GM10847 (cell line): ENCODE data around the gene RAB5IF.
A peak's percentile ranks its signal among the peaks of the same experiment; 100 is the strongest.

Source experiments
- POLR2A ChIP-seq: IDR thresholded peaks from 2 replicates; pipeline ENCODE4 v1.6.1; 2011; ENCODE audit not compliant: insufficient read length; ENCODE audit errors: extremely low read depth

RAB5IF gene, protein sequence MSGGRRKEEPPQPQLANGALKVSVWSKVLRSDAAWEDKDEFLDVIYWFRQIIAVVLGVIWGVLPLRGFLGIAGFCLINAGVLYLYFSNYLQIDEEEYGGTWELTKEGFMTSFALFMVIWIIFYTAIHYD

DNA sequence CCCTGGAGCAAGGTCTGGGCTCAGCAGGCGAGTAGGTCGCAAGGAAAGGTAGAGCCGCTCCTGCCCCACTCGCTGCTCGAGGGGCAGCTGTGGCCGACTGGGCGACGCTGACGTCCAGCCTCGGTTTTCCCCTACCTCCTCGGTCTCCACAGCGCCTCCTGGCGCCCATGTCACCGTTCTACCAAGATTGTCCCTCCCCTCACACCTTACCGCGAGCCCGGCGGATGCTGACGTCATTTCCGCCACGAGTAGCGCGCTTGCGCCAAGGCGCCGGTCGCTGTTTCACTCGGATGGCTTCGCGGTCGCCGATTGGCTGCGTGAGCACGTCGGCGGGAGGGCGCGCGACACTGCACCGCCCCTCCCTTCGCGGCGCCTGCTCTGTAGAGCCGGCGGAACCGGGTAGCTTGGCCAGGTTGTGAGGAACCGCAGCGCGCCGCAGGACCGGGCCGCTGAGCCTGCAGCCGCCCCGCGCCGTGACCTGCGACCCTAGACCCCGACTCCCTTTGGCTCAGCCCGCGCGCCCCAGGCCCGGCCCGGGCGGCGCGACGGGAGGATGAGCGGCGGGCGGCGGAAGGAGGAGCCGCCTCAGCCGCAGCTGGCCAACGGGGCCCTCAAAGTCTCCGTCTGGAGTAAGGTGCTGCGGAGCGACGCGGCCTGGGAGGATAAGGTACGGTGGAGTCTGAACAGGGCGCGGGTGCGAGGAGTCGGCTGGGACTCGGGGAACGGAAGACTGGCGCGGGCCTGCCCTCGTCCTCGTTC, at the start of gene RAB5IF:
TSS of gene RAB5IF (plus strand) at position 381 of the 759 bp plus-strand sequence. CDS start at position 554, 173 bp downstream.
- peak; percentile 77 for TF ChIP-seq POLR2A

DNA sequence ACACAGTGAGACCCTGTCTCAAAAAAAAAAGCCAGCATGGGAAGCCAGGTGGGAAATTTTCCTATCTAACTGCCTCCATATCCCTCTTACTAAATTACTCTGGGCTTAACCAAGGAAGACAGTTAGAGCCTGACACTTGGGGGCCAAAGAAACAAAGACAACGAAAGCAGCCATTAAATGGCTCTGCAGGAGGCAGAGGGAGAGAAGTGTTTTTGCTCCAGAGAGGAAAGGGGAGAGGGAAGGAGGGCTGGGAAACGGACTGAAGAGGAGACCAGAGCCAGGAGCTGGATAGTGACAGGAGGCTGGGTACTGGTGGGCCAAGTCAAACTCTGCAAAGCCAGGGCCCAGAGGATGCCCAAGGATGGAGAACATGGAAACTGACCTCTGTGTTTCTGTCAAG, 42.9 kb upstream of the RAB5IF start:
- TF ChIP-seq POLR2A = no peak

DNA sequence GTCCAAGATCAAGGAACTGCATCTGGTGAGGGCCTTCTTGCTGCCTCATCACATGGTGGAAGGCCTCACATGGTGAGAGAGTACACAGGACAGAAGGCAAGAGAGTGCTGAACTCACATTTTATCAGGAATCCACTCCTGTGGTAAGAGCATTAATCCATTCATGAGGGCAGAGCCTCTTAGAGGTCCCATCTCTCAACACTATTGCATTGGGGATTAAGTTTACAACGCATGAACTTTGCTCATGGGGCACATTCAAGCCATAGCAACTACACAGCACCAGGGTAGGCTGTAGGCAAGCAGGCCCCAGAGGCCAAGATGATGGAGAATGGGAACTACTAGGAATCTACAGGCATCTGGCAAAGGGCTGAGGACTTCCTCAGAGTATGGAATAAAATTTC, 42.2 kb upstream of the RAB5IF start:
- TF ChIP-seq POLR2A = no peak

DNA sequence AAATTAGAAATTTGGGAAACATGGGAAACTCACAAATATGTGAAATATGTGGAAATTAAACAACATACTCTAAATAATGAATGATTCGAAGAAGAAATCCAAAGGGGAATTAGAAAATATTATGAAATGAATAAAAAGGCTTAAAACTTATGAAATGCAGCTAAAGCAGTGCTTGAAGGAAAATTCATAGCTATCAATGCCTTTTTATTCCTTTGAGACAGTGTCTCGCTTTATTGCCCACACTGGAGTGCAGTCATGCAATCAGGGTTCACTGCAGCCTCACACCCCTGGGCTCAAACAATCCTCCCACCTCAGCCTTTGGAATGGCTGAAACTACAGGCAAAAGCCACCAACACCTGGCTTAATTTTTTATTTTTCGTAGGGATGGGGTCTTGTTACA, 40.1 kb upstream of the RAB5IF start:
- no peak for TF ChIP-seq POLR2A

DNA sequence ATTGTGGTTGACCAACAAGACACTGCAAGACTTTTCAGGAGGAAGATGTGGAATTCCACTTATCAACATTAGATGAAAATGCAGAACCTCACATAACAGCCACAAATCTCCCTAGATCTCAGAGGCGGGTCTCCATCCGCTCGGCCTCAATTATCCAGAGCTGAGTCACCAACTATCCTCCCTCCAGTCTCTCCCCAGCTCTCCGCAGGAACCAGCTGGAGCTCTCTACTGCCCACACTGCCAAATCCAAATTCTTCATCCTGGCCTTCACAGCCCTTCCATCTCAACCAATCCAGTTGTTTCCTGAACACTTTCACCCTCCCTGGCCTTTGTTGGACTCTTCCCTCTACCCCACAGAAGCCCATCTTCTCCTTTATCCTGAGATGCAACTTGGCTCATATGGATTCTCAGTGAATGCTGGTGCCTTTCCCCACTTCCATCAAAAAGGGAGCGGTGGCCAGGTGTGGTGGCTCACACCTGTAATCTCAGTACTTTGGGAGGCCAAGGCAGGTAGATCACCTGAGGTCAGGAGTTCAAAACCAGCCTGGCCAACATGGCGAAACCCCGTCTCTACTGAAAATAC, 35.6 kb upstream of the RAB5IF start:
- no peak for TF ChIP-seq POLR2A

DNA sequence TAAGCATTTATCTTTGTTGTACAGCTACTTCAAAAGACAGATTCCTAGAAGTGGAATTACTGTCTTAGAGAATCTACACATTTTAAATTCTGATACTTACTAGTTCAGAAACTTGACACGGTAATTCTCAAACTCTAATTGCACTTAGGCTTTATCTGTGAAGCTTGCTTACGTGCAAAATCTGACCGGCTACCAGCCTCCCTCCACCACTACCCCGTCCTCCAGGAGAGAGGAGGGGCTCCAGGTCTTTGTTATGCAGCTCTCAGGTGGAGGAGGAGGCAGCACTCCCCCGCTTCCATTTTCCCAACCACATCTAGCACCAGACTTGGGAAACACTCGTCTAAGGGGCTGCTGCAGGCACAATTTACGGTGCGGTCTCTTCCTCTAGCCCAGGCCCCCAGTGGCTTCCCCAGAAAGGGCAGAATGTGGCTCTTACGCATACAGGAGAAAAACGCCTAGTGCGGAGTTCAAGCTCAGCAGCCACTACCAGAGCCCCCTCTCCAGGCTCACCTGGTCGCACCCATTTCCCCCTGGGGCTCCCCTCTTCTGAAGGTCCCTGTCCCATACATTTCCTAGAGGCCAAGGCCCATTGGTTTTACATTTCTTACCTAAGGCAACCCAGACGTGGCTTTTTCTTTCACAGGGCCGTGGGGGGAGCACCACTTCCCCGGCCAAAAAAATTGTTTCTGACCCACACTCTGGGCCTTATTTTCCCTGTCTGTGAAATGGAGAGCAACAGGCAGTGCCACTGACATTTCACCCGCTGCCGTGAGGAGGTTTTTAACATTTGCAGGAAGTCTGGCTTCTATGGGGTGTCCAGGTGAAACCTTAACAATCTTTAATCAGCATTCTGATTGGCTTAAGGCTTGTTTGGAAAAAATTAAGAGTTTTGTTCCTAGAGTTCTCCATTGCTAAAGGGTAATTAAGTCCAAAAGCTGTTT, 33.7 kb upstream of the RAB5IF start:
- no peak for TF ChIP-seq POLR2A

DNA sequence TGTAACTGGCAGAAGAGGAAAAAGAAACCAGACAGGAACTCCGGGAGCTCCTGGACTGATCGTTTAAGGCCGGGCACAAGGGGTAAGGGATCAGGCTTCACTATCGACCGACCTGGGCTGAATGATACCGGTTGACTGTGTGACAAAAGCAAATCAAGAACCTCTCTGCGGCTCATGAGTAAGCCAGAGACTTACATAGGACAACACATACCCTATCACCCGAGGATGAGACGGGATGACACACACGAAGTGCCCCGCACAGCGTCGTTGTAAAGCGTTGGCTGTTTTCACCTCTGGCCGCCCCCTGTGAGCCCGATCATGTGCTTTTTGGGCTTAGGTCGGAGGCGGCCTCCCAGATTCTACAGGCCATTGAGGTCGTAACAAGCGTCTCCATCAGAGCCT, 32.9 kb upstream of the RAB5IF start:
- TF ChIP-seq POLR2A = no peak

DNA sequence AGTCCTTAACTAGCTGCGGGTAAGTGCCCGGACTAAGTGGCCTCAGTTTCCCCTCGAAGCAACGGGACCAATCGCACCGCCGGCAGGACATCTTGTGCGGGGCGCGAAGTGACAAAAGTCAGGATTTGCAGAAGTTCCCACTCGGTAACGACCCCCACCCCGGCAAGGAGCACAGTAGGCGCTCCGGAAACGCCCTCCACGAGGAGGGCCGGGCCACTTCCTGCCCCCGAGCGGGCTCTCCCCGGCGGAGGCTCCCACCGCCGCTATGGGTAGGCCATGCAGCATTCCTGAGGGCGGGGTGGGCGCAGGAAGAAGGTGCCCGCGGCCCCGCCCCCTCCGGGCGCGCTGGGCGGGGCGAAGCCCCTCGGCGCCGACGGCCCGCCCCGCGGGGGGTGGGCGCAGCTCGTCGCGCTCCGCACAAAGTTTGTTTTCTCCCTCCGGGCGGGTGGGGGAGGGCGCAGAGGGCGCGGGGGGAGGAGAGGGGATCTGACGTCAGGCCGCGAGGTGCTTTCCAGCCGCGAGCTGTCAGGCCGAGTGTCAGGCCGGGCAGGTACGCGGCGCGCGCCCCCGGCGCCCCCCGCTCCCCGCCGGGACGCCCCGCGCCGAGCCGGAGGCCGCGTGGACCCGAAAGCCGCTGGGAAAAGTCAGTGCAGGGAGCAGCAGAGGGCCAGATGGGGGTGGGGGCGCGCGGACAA, 32.3 kb upstream of the RAB5IF start, which contains the start of gene TGIF2:
TSS of gene TGIF2 (plus strand) at position 495 of the 695 bp plus-strand sequence. CDS start 5,178 bp downstream, outside the sequence.
- peak; percentile 73 for TF ChIP-seq POLR2A

DNA sequence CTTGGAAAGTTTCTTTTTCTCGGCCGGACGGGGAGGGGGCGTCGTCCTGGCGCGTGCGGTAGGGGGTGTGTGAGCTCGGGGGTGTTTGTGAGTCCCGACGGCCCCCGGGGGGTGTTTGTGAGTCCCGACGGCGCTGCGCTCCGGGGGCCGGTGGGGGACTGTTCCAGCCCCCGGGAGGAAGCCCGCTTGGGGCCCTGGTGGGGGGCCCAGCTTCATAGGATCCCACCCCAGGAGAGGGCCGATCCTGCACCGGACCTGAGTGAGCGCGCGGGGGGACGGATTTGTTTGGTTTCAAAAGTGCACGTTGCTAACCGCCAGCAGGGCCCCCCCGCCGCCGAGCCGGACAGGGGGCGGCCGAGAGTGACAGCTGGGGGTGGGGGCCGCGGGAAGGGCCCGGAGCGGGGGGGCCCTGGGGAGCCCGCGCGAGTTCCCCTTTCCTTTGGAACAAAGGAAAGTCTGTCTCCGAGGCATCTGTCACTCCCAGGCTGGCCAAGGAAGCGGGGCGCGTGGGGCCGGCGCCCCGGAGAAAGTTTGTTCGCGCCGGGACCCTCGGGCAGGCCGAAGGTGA, 31.7 kb upstream of the RAB5IF start:
- no peak for TF ChIP-seq POLR2A

DNA sequence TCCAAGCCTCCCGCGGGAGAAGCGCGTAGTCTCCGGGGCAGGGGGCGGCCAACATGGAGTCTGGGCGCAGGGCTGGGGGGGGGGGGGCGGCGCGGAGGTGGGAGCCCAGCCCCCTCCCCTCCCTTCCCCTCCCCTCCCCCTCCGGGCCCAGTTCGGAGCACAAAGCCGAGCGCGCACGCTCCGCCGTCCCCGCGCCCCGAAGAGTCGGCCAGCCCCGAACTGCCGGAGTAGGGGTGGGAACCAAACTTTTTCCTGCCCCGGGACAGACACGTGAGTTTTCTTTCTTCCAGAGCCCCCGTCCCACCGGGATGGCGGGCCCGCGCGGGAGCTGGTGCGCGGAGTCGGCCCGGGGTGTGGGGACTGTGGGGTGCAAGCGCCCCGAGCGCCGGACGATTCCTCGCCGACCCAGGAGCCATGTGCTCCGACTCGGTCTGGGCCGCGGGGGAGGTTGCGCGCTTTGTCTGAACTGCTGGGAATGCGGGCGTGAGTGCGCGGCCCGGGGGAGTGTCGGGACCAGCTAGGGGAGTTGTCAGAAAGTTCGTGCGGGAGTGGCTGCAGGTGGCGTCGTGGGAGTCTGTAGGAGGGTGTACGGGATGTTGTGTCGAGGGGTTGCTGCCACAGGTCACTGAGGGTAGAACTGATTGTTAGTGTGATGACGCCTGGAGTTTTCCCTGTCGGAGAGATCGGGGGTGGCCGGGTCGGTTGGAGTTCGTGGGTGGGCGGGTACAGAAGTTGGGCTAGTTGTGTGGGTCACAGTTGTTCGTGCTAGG, 31.0 kb upstream of the RAB5IF start:
- no peak for TF ChIP-seq POLR2A

DNA sequence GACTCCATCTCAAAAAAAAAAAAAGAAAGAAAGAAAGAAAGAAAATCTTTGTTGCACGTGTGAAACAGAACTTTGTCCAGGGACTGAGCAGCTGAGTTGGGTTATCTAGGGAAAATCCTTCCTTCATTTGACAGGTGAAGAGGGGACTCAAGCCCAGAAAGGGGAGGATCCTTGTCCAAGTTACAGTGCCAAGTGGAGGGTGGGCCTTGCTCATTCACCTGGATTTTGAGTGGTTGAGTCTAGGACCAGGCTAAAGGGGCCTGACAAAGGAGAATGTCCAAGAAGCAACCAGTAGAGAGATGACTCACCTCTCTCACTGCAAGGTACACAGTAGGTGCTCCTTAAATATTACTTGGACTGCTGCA, 29.5 kb upstream of the RAB5IF start:
- no peak for TF ChIP-seq POLR2A

DNA sequence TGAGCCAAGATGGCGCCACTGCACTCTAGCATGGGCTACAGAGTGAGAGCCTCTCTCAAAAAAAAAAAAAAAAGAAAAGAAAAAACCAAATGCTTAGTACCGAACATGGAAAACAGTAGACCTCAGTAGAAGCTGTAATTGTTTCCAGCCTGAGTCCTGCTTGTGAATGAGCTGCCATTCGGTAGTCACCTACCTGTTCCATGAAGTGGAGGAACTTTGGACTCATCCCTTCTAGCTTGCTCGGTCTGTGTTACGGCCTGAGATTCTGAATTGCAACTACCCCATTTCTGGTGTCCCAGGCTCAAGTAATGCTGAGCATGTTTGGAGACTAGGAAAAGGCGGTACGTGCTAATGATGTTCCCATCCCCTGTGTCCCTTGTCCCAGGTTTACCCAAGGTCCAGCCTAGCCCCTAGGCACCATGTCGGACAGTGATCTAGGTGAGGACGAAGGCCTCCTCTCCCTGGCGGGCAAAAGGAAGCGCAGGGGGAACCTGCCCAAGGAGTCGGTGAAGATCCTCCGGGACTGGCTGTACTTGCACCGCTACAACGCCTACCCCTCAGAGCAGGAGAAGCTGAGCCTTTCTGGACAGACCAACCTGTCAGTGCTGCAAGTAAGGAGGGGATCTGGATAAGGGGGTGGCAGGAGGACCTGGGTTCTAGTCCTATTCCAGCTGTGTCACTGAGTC, 27.1 kb upstream of the RAB5IF start:
- TF ChIP-seq POLR2A = no peak

DNA sequence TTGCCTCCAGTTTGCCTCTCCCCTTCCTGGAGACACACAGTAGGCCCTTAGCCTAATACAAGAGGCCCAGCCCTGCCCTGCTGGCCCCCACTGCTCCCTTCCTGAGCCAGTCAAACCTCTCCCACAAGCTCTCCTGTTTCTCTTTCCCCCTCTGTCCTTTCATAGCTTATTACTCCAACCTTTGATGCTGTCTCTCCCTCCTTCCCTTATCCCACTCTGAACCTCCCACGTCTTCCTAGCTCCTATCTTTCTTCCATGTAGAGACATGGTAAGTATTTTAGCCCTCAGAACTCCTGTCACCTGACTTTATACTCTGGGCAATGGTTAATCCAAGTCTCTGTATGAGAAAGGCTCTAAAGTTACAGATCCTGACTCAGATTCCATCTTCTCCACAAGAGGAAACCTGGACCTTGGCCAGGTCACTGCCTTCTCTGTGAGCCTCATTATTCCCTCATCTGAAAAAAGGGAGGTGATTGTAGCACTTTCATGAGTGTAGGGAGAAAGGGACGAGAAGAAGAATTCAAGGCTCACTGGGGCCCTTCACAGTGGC, 25.5 kb upstream of the RAB5IF start:
- no peak for TF ChIP-seq POLR2A

DNA sequence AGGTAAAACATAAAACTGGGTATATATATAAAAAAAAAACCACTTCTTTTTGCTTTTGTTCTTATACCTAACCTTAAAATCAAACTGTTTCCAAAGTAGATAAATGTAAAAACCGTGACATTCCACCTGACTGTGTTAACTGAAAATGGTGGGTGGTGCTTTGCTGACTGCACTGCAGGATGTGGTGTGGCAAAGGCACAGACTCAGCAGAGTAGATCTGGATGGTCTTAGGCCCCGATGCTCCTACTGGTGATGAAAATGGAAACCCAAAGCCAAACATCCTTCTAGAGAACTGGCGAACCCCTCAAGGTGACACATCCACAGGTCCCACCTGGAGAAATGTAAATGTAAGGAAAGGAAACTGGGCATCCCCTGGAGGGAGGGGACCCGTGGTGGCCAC, 23.3 kb upstream of the RAB5IF start:
- no peak for TF ChIP-seq POLR2A
